Measurements from ENCODE around the gene JAKMIP1.

- TF ChIP-seq, protein P1, sequence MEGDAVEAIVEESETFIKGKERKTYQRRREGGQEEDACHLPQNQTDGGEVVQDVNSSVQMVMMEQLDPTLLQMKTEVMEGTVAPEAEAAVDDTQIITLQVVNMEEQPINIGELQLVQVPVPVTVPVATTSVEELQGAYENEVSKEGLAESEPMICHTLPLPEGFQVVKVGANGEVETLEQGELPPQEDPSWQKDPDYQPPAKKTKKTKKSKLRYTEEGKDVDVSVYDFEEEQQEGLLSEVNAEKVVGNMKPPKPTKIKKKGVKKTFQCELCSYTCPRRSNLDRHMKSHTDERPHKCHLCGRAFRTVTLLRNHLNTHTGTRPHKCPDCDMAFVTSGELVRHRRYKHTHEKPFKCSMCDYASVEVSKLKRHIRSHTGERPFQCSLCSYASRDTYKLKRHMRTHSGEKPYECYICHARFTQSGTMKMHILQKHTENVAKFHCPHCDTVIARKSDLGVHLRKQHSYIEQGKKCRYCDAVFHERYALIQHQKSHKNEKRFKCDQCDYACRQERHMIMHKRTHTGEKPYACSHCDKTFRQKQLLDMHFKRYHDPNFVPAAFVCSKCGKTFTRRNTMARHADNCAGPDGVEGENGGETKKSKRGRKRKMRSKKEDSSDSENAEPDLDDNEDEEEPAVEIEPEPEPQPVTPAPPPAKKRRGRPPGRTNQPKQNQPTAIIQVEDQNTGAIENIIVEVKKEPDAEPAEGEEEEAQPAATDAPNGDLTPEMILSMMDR (IDR thresholded peaks at IDR 0.05), result no peak
- TF ChIP-seq POLR2A (IDR thresholded peaks at IDR 0.05), result no peak
These were observed 176.6 kb downstream of the JAKMIP1 start for GRCh38 chr4:6023731-6024130.

Measured in esophagus squamous epithelium (tissue), 4 donors.